Measurements from ENCODE around the gene PARN. TPM values are rescaled to one million over a fixed set of nuclear protein-coding genes. Genes with fewer than 3 reads are reported as not detected.

Gene PARN
- total and polyA plus RNA-seq, 2 experiments from 2014 or later: 32.5 to 61.3 TPM

DNA sequence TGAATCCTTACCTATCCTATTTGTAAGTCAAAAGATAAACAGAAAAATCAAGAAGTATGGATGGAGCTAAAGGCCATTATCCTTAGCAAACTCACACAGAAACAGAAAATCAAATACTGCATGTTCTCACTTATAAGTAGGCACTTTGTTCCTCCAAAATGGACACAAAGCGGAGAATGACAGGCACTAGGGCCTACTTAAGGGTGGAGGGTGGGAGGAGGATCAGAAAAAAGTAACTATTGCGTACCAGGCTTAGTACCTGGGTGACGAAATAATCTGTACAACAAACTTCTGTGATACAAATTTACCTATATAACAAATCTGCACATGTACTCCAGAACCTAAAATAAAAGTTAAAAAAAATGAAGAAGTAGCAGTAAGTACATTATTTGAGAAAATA, 164.3 kb downstream of the PARN start:
- TF ChIP-seq, protein P1, sequence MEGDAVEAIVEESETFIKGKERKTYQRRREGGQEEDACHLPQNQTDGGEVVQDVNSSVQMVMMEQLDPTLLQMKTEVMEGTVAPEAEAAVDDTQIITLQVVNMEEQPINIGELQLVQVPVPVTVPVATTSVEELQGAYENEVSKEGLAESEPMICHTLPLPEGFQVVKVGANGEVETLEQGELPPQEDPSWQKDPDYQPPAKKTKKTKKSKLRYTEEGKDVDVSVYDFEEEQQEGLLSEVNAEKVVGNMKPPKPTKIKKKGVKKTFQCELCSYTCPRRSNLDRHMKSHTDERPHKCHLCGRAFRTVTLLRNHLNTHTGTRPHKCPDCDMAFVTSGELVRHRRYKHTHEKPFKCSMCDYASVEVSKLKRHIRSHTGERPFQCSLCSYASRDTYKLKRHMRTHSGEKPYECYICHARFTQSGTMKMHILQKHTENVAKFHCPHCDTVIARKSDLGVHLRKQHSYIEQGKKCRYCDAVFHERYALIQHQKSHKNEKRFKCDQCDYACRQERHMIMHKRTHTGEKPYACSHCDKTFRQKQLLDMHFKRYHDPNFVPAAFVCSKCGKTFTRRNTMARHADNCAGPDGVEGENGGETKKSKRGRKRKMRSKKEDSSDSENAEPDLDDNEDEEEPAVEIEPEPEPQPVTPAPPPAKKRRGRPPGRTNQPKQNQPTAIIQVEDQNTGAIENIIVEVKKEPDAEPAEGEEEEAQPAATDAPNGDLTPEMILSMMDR (conservative IDR thresholded peaks at IDR 0.05; ENCODE audit: low read depth in 2 of 2): no peak
- no peak for TF ChIP-seq JUNB (IDR thresholded peaks at IDR 0.05; ENCODE audit: unreplicated experiment)
- no peak for TF ChIP-seq STAT1 (IDR thresholded peaks at IDR 0.05; ENCODE audit: unreplicated experiment)
- TF ChIP-seq ZNF114 (CRISPR knock-in tag; IDR thresholded peaks at IDR 0.05): no peak
- TF ChIP-seq ZNF331 (CRISPR knock-in tag; IDR thresholded peaks at IDR 0.05; ENCODE audit: low read depth): no peak
- TF ChIP-seq CREB1 (CRISPR knock-in tag; IDR thresholded peaks at IDR 0.05; ENCODE audit: low read depth): no peak
- TF ChIP-seq EZH2 (IDR thresholded peaks at IDR 0.05; ENCODE audit: low read depth, unreplicated experiment): no peak
- TF ChIP-seq, protein P2, sequence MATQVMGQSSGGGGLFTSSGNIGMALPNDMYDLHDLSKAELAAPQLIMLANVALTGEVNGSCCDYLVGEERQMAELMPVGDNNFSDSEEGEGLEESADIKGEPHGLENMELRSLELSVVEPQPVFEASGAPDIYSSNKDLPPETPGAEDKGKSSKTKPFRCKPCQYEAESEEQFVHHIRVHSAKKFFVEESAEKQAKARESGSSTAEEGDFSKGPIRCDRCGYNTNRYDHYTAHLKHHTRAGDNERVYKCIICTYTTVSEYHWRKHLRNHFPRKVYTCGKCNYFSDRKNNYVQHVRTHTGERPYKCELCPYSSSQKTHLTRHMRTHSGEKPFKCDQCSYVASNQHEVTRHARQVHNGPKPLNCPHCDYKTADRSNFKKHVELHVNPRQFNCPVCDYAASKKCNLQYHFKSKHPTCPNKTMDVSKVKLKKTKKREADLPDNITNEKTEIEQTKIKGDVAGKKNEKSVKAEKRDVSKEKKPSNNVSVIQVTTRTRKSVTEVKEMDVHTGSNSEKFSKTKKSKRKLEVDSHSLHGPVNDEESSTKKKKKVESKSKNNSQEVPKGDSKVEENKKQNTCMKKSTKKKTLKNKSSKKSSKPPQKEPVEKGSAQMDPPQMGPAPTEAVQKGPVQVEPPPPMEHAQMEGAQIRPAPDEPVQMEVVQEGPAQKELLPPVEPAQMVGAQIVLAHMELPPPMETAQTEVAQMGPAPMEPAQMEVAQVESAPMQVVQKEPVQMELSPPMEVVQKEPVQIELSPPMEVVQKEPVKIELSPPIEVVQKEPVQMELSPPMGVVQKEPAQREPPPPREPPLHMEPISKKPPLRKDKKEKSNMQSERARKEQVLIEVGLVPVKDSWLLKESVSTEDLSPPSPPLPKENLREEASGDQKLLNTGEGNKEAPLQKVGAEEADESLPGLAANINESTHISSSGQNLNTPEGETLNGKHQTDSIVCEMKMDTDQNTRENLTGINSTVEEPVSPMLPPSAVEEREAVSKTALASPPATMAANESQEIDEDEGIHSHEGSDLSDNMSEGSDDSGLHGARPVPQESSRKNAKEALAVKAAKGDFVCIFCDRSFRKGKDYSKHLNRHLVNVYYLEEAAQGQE (IDR thresholded peaks at IDR 0.05; ENCODE audit: unreplicated experiment): no peak
- TF ChIP-seq POLR2AphosphoS5 (IDR thresholded peaks at IDR 0.05; ENCODE audit: low read depth): no peak
- TF ChIP-seq EZH2phosphoT487 (IDR thresholded peaks at IDR 0.05; ENCODE audit: unreplicated experiment): no peak
- no peak for TF ChIP-seq NANOG (IDR thresholded peaks at IDR 0.05; ENCODE audit: borderline replicate concordance)
- TF ChIP-seq, protein P3, sequence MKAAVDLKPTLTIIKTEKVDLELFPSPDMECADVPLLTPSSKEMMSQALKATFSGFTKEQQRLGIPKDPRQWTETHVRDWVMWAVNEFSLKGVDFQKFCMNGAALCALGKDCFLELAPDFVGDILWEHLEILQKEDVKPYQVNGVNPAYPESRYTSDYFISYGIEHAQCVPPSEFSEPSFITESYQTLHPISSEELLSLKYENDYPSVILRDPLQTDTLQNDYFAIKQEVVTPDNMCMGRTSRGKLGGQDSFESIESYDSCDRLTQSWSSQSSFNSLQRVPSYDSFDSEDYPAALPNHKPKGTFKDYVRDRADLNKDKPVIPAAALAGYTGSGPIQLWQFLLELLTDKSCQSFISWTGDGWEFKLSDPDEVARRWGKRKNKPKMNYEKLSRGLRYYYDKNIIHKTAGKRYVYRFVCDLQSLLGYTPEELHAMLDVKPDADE (IDR thresholded peaks at IDR 0.05): no peak
- H3K27ac Mint-ChIP-seq: no peak overlapping the region
- H3K27me3 Mint-ChIP-seq (ENCODE audit: insufficient read depth, low read depth, poor library complexity): peaks cover 2% of the 10 kb centered on the region
- H3K9me3 Mint-ChIP-seq: peaks cover 11% of the 10 kb centered on the region; the same call in 2 of the 3 replicates
- H3K4me1 Mint-ChIP-seq: peaks cover 11% of the 10 kb centered on the region
- no peaks in the 10 kb centered on the region for H3F3A ChIP-seq (replicated peaks; ENCODE audit: low read depth)
- no peak overlapping the region for H3K27ac ChIP-seq (ENCODE audit: low read depth)
- H4K20me1 ChIP-seq (replicated peaks; ENCODE audit: insufficient read depth): no peaks in the 10 kb centered on the region
- H3K4me3 Mint-ChIP-seq: no peak overlapping the region
- no peaks in the 10 kb centered on the region for H3K27me3 ChIP-seq (ENCODE audit: insufficient read depth)
- no peak overlapping the region for H2AFZ ChIP-seq
- H3K4me2 ChIP-seq: no peak overlapping the region
- no peak overlapping the region for H3K4me3 ChIP-seq
- no peaks in the 10 kb centered on the region for H3K79me2 ChIP-seq (replicated peaks; ENCODE audit: insufficient read depth)
- peaks cover 4% of the 10 kb centered on the region; the same call in 1 of the 2 replicates for H3K36me3 ChIP-seq (ENCODE audit: insufficient read depth)
- DNase-seq (ENCODE audit: low spot score) (no peak), ATAC-seq (no peak)
- H3K4me1 ChIP-seq (ENCODE audit: insufficient read depth): 0 out of 2 replicates have a peak, but pooled peaks cover 3% of the 10 kb centered on the region
- peaks cover 14% of the 10 kb centered on the region; the same call in 2 of the 3 replicates for H3K36me3 Mint-ChIP-seq (ENCODE audit: low read depth)
- H3K9me2 ChIP-seq (ENCODE audit: insufficient read depth): no peaks in the 10 kb centered on the region

All from GM23338 (cell line).